Measurements from ENCODE around the gene OLFM1. TPM values are rescaled to one million over a fixed set of nuclear protein-coding genes. Genes with fewer than 3 reads are reported as not detected.
"Not testable (repeated sequence)": the region's sequence is repeated elsewhere in the genome, so short reads cannot be mapped to it uniquely, and the experiment has no call there.

Gene OLFM1
- total and polyA plus RNA-seq, 2 donors = 21.8 to 45.7 TPM

DNA sequence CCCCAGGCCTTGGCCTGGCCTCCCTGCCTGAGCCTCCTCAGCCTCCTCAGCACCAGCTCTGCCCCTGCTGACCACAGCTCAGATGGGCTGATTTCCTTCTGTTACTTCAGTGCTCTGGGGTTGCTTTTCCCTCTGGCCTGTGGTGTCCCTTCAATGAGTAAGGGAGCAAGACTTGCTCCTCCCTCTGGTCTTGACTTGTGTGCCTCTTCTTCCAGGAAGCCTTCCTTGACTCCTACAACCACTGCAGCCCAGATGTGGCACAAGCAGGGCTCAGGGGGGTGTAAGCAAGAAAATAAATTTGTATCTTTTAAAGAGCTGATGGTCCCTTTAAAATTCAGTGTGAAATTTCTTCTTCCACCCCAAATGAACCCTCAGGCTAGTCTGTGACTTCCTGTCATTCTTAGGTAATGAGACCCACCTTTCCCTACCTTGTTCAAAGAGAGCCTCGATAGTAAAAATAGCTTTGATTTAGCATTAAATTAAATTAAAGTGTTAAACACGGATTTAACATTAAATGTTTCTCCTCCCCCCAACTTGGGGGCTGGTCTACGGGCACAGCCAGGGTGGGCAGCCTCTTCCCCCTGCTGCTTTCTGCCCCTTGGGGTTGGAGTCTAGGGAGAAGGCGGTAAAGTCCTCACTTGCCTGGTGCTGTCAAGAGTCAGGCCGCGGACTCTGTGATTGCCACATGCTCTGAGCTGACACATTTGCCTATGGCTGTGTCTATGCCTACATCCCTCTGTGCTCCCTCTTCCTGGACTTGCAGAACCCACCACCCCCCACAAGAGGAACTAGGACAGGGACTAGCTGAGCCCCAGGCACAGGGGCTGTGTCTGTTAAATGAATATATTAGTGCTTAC is 64.5 kb downstream of the OLFM1 start:
- Histone ChIP-seq H3K27ac (ENCODE audit: low read depth) (no peak overlapping the region), H3K4me3 (ENCODE audit: low read depth, low read length) (no peak overlapping the region), H3K4me1 (ENCODE audit: insufficient read depth) (no peaks in the 10 kb centered on the region), H3K36me3 (ENCODE audit: insufficient read depth) (no peaks in the 10 kb centered on the region)
- 68% methylated on average over 6 of the region's 6 CpGs for WGBS
- no peak for DNase-seq (ENCODE audit: extremely low spot score)

- no peaks in the 10 kb centered on the region for H3K4me1 ChIP-seq (ENCODE audit: insufficient read depth)
- H3K36me3 ChIP-seq (ENCODE audit: insufficient read depth) = no peaks in the 10 kb centered on the region
- no peak overlapping the region for H3K27ac ChIP-seq (ENCODE audit: low read depth)
- WGBS = 41% methylated on average over 17 of the region's 17 CpGs
- H3K4me3 ChIP-seq (ENCODE audit: low read depth, low read length) = no peak overlapping the region
- no peak for DNase-seq (ENCODE audit: extremely low spot score)
Observed at GRCh38 chr9:135152614-135153334, 65.3 kb downstream of the OLFM1 start.

DNA sequence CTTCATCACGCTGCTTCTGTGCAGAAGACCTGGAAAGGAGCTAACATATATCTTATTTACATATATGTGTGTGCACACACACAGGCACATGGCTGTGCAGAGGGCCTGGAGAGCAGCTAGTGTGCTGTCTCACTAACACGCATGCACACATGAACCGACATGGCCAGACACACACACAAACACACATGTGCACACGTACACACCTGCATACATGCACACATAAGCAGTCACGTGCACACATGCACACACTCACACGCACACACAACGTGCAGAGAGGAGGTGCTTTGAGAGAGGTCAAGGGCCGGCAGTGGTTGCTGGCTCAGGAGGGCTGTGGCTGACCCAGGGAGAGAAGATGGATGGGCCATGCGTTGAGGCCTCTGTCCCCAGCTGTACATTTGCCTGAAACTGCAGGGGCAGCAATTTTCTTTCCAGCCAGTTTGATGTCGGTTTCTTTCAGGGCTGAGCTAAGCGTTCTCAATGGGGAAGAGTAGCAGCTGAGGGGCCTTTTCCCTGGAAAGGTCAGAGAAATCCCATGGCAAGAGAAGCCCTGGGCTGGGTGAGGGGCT is 66.7 kb downstream of the OLFM1 start:
- no peak overlapping the region for H3K27ac ChIP-seq (ENCODE audit: low read depth)
- 82% methylated on average over 11 of the region's 11 CpGs for WGBS
- no peaks in the 10 kb centered on the region for H3K4me1 ChIP-seq (ENCODE audit: insufficient read depth)
- H3K36me3 ChIP-seq (ENCODE audit: insufficient read depth) = no peaks in the 10 kb centered on the region
- no peak for DNase-seq (ENCODE audit: extremely low spot score)
- no peak overlapping the region for H3K4me3 ChIP-seq (ENCODE audit: low read depth, low read length)

DNA sequence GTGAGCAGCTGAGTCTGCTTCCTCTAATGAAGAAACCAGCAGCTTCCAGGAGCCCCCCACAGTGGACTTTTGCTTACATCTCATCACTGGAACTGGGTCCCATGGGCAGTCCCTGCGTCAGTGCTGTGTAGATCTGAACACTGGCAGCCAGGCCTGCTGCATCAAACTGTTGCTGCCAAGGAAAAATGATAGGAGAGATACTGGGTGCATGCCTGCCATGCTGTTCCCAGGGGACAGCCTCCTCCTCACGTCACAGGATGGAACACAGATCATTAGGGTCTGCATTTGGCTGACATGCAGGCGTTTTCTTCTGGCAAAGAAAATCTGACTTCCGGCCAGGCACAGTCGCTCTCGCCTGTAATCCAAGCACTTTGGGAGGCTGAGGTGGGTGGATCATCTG is 67.9 kb downstream of the OLFM1 start:
- H3K36me3 ChIP-seq (ENCODE audit: insufficient read depth) = no peaks in the 10 kb centered on the region
- no peak for DNase-seq (ENCODE audit: extremely low spot score)
- whole genome bisulfite sequencing = 74% methylated on average over 6 of the region's 6 CpGs
- no peaks in the 10 kb centered on the region for H3K4me1 ChIP-seq (ENCODE audit: insufficient read depth)
- H3K4me3 ChIP-seq (ENCODE audit: low read depth, low read length) = no peak overlapping the region
- no peak overlapping the region for H3K27ac ChIP-seq (ENCODE audit: low read depth)

- DNase-seq (ENCODE audit: extremely low spot score) = no peak
- Histone ChIP-seq H3K36me3 (ENCODE audit: insufficient read depth) (no peaks in the 10 kb centered on the region), H3K4me1 (ENCODE audit: insufficient read depth) (no peaks in the 10 kb centered on the region), H3K4me3 (ENCODE audit: low read depth, low read length) (no peak overlapping the region), H3K27ac (ENCODE audit: low read depth) (no peak overlapping the region)
- 29% methylated on average over 20 of the region's 20 CpGs for WGBS
Observed at GRCh38 chr9:135156525-135157510, 69.3 kb downstream of the OLFM1 start.

GRCh38 chr9:135157856-135158563 is 70.5 kb downstream of the OLFM1 start:
- Histone ChIP-seq H3K4me3 (ENCODE audit: low read depth, low read length) (no peak overlapping the region), H3K36me3 (ENCODE audit: insufficient read depth) (no peaks in the 10 kb centered on the region), H3K4me1 (ENCODE audit: insufficient read depth) (no peaks in the 10 kb centered on the region), H3K27ac (ENCODE audit: low read depth) (no peak overlapping the region)
- WGBS = 76% methylated on average over 9 of the region's 9 CpGs
- DNase-seq (ENCODE audit: extremely low spot score) = no peak

- no peak overlapping the region for H3K4me3 ChIP-seq (ENCODE audit: low read depth, low read length)
- DNase-seq (ENCODE audit: extremely low spot score) = no peak
Observed at GRCh38 chr9:135158564-135158937, 71.1 kb downstream of the OLFM1 start.

DNA sequence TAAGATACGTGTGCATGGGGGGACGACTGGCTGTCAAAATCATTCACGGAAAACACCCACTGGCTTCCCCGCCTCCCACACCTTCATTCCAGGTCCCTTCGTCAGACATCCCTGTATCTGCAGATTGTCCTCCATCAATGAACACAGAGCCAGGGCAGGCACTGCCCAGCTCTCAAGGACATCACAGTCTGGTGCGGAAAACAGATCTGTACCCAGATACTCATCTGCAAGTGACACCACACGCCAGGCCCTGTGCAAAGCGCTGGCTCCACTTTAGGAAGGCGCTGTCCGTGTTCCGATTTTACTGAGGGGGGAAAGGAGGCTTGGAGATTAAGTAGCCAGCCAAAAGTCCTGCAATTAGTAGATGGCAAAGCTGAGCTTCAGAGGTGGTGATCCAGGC is 72.3 kb downstream of the OLFM1 start:
- no peaks in the 10 kb centered on the region for H3K36me3 ChIP-seq (ENCODE audit: insufficient read depth)
- H3K4me1 ChIP-seq (ENCODE audit: insufficient read depth) = no peaks in the 10 kb centered on the region
- no peak for DNase-seq (ENCODE audit: extremely low spot score)
- WGBS = 78% methylated on average over 11 of the region's 11 CpGs
- H3K27ac ChIP-seq (ENCODE audit: low read depth) = no peak overlapping the region
- H3K4me3 ChIP-seq (ENCODE audit: low read depth, low read length) = no peak overlapping the region

More at GRCh38 chr9:135158564-135158937, 71.1 kb downstream of the OLFM1 start:
- H3K27ac ChIP-seq (ENCODE audit: low read depth) = no peak overlapping the region
- H3K36me3 ChIP-seq (ENCODE audit: insufficient read depth) = no peaks in the 10 kb centered on the region
- 74% methylated on average over 6 of the region's 6 CpGs for WGBS
- H3K4me1 ChIP-seq (ENCODE audit: insufficient read depth) = no peaks in the 10 kb centered on the region

DNA sequence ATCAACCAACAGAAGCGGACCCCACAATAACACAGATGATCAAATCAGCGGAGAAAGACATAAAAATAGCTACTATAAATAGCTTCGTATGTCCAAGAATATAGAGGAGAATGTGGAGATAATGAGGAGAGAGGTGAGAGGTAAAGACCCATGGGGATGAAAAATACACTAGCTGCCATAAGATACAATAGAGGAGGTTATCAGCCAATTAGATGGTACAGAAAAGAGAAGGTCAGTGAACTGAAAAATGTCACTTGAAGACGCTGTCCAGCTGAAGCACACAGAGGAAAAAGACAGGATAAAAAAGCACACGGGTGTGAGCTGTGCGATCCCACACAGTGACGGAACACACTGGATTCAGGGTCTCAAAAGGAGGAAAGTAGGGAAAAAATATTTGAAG is 73.4 kb downstream of the OLFM1 start:
- Histone ChIP-seq H3K36me3 (ENCODE audit: insufficient read depth) (no peaks in the 10 kb centered on the region), H3K4me1 (ENCODE audit: insufficient read depth) (no peaks in the 10 kb centered on the region), H3K27ac (ENCODE audit: low read depth) (no peak overlapping the region), H3K4me3 (ENCODE audit: low read depth, low read length) (no peak overlapping the region)
- no peak for DNase-seq (ENCODE audit: extremely low spot score)
- 65% methylated on average over 7 of the region's 7 CpGs for WGBS

DNA sequence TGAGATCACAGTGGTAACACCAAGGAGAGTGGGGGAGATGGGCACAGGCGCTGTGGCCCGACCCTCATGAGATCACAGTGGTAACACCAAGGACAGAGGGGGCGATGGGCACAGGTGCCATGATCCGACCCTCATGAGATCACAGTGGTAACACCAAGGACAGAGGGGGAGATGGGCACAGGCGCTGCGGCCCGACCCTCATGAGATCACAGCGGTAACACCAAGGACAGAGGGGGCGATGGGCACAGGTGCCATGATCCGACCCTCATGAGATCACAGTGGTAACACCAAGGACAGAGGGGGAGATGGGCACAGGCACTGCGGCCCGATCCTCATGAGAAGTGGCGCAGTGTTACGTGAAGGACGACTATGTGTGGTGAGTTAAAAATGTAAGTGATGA is 75.1 kb downstream of the OLFM1 start:
- H3K27ac ChIP-seq (ENCODE audit: low read depth); H3K4me3 ChIP-seq (ENCODE audit: low read depth, low read length); DNase-seq (ENCODE audit: extremely low spot score); H3K36me3 ChIP-seq (ENCODE audit: insufficient read depth); H3K4me1 ChIP-seq (ENCODE audit: insufficient read depth): not testable (repeated sequence)
- 91% methylated on average over 15 of the region's 15 CpGs for WGBS

DNA sequence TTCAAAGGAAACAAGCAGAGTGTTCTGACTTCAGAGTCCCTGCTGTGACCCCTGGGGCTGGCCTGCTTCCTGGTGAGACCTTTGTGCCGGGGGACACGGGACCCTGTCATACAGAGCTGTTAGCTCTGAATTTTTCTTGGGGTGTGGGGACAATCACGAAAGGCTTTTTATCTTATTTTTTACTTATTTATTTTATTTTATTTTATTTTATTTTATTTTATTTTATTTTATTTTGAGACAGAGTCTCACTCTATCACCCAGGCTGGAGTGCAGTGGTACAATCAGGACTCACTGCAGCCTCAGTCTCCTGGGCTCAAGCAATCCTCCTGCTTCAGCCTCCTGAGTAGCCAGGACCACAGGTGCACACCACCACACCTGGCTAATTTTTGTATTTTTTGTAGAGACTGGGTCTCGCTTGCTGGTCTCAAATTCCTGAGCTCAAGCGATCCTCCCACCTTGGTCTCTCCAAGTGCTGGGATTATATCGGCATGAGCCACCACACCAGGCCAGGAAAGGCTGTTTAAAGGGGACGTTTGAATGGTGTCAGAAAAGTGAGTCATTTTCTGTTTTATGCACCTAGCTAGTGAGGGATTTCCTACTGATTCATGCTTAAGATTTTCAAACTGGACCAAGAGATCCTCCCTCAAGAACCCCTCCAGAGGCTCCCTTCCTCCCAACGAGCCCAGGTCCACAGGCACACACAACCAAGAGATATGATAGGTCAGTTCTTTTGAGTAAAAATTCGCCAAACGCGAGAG is 75.7 kb downstream of the OLFM1 start:
- H3K4me3 ChIP-seq (ENCODE audit: low read depth, low read length) = no peak overlapping the region
- DNase-seq (ENCODE audit: extremely low spot score) = no peak
- WGBS = 75% methylated on average over 11 of the region's 11 CpGs
- H3K36me3 ChIP-seq (ENCODE audit: insufficient read depth) = no peaks in the 10 kb centered on the region
- H3K27ac ChIP-seq (ENCODE audit: low read depth) = no peak overlapping the region
- no peaks in the 10 kb centered on the region for H3K4me1 ChIP-seq (ENCODE audit: insufficient read depth)

DNA sequence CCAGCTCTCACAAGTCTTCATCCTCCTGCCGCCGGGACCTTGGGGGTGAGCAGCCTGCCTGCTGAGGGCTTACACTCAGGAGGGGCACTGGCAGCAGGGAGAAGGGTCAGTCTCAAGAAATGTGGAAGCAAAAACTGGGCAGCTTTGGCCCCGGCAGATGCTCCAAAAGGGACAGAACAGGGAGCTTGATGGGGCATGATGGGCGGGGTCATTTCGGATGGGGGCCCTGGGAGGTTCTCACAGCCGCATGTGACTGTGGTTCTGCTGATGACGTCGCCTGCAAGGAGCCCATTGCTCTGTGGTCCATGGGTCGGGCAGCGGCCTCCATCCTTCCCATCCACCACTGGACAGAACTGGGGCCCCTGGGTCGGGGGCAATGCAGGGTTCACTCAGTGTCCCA is 76.6 kb downstream of the OLFM1 start:
- no peak for DNase-seq (ENCODE audit: extremely low spot score)
- no peaks in the 10 kb centered on the region for H3K36me3 ChIP-seq (ENCODE audit: insufficient read depth)
- H3K4me3 ChIP-seq (ENCODE audit: low read depth, low read length) = no peak overlapping the region
- H3K4me1 ChIP-seq (ENCODE audit: insufficient read depth) = no peaks in the 10 kb centered on the region
- no peak overlapping the region for H3K27ac ChIP-seq (ENCODE audit: low read depth)
- WGBS = 77% methylated on average over 11 of the region's 11 CpGs
